Suppressor macrophage (primary cell): ENCODE data around the gene TPX2.

ENCODE experiments used
- DNase-seq, 4 experiments: peaks; one replicate each; pipeline ENCODE4 v3.0.0-alpha.2; 2020 to 2022

The TPX2 gene

DNA sequence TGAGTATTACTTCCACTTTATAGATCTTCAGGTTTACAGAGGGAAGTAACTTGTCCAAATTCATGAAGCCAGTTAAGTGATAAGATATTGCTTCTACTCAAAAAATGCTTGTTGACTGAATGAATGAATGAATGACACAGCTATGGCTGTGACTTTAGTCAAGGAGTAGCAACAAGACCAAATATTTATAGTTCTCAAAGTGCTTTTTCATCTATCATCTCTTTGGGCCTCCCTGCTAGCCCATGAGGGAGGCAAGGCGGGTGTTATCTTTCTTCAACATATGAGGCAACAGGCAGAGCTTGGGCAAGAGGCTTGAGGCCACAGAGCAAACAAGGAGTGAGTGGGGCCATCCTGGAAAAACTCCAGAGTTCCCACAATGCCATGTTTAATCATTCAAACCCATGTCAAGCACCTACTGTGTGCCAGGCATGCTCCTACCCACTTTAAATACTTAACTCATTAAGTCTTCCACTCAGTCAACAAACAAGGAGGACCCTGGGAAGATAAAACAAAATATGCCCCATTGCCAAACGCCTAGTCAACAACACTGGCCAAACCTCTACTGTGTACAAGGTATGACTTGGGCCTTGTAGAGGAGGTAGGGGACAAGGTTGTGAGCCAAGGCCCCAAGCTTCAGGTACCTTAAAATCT is 32.4 kb upstream of the TPX2 start:
- peak in 2 of 4 experiments; percentile 34 to 38 for DNase-seq

DNA sequence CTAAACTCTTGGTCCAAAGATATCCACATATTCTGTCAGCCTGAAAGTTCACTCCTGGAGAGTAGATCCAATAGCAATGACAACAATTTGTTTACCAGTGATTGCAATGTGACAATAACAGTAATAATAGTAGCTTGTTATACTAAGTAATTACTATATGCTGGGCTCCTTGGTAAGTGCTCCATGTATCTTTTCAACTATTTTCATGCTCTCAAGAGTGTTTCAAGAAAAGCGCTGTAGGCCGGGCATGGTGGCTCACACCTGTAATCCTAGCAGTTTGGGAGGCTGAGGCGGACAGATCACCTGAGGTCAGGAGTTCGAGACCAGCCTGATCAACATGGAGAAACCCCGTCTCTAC is 31.9 kb upstream of the TPX2 start:
- DNase-seq: no peak

DNA sequence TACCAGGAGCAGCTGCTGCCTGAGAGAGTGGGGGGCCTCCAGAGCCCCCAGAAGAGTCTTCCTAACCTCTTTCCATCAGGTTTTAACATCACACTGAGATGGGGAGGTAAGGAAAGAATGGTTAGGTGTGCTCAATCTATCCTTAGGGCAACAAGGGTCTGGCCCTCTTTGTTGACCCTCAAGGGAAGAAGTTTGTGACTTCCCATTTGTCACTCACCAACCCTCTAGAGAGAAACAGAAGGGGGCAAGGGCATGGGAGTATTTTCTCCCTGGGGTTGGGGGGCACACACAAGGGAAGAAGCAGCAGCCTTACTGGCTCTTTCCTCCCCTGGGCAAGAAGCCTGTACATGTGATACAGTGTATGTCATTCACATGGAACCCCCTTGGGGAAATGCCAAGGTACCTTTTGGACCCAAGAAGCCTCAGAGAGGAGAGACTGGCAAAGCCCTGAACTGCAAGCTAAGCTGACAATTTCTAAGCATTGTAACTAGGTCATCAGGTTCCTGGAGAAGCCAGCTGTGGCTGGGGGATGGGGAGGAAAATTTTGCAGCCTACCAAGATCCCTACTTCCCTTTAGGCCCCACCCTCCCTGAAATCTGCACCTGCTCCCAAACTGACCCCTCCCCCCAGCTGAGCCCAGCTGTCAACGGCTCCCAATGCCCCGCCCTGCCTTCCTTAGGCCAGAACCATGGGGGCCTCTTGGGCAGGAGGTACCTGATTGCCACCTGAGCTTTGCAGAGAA is 30.9 kb upstream of the TPX2 start:
- DNase-seq: peak in 2 of 4 experiments; percentile 51

DNA sequence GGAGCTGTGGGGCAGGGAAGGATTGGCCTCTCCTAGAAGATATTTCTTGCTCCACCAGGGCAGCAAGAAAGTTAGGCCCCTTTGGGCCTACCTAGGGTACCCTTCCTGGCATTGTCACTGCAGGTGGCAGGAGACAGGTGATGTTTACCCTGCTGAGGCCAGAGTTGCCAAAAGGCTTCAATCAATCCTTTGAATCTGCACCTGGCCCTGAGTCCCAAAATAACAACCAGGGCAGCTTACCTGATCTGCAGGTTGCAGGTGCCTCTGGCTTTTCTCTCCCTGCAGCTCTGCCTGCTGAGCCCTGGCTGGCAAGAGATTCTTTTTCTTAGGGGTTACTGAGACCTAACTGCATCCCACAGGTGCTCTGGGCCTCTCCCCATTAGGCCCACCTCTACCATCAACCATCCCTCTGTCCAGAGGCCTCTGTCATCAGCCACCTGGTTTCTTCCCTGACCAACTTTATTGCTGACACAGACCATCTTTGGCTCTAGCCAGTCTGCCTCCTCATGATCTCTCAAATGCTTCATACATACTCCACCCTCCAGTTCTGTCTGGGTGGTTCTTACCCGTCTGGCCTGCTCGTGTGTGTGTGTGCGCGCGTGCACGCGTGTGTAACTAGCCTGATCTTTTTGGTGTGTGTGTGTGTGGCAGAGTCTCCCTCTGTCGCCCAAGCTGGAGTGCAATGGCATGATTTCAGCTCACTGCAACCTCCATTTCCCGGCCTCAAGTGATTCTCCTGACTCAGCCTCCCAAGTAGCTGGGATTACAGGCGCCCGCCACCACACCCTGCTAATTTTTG is 30.2 kb upstream of the TPX2 start:
- no peak for DNase-seq

DNA sequence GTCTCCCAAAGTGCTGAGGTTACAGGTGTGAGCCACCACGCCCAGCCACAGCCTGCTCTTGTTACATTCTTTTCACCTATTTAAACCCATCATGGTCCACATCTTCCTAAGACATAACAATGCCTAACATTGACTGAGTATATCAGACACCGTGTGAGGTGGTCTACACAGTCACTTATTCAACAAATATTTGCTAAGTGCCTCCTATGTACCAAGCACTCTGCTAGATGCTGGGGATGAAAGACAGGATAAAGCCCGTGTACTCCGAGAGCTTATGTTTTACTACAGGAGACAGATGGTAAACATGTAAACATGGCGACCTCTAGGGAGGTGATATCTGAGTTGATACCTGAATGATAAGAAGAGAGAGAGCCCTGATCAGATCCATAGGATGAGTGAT is 29.2 kb upstream of the TPX2 start:
- DNase-seq: no peak

DNA sequence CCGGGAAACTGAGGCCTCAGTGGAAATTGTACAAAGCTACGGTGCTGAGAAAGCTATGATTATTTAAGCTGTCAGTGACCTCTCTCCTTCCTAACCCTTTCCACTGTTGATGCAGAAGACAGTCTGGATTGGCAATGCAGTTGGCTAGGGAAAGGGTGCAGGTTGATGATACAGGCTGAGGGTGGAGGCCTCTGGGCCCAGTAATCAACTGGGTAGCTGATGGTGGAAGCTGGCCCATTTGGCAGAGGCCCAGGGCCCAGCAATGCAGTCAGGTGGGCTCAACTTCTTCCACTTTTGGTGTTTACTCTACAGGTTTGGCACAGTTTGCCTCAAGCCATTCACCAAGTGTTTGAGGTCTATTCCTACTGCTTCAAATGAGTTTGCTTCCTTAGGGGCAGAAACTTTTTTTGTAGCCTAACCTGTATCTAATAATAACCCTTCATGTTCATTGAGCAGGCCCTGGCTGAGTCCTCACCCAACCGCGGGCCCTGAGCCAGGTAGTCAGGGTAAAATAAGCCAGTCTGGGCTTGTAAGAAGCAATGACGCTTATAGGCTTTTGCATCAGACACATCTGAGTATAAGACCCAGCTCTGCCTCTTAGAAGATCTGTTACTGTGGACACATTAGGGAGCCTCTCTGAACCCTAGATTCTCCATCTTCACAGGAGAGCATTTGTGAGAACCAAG is 28.5 kb upstream of the TPX2 start:
- no peak for DNase-seq

DNA sequence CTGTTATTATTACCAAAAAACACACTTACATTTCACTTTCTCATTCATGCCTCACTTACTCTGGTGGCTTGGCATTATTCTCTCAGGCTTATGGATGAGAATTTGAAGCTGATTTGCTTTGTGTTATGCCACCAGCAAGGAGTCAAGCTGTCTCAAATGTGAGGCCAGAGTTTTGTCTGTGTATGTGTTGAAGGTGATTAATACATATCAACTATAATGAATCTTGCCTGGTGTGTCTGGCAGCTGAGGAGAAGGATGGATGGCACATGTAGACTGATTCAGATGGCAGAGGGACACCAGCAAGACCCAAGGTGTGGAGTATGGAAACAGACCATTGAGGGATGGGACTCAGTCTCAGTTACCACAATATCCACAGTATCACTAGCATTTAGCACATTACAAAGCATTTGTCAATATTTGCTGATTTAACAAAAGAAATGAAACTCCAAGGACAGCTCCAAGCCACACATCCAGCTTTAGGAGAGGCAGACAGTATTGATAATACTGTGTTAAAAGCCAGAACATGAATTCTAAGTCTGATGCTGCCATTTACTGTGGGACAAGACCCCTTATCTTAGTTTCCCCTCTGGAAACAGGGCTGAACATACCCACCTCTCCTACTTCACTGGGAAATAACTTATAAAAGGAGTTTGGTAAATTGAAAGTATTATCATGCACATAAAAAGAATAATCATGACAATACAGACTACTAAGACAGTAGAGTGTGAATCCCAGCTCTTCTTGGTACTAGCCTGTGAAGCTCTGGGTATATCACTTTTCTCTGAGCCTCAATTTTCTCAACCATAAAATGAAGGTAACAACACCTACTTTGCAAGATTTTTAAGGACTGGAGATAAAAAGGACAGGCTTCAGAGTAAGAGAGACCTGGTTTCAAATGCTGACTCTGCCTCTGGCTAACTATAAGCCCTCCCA is 27.6 kb upstream of the TPX2 start:
- no peak for DNase-seq

DNA sequence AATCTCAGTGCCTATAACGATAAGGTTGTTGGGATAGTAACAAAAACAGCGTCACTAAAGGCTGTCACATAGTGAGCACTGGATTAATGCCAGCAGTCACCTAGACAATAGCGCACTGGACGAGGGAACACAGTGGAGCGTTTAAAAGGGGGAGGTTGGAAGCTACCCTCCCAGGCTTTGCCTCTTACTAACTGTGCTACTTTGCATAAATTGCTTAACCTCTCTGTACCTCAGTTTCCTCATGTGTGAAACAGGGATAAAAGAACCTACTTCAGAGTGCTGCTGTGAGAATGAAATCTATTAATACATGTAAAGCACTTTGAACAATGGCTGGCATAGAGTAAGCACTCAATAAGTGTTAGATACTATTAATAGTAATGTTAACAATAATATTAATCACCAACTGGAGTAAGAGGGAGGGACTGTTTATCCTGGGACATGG is 27.0 kb upstream of the TPX2 start:
- DNase-seq: no peak

DNA sequence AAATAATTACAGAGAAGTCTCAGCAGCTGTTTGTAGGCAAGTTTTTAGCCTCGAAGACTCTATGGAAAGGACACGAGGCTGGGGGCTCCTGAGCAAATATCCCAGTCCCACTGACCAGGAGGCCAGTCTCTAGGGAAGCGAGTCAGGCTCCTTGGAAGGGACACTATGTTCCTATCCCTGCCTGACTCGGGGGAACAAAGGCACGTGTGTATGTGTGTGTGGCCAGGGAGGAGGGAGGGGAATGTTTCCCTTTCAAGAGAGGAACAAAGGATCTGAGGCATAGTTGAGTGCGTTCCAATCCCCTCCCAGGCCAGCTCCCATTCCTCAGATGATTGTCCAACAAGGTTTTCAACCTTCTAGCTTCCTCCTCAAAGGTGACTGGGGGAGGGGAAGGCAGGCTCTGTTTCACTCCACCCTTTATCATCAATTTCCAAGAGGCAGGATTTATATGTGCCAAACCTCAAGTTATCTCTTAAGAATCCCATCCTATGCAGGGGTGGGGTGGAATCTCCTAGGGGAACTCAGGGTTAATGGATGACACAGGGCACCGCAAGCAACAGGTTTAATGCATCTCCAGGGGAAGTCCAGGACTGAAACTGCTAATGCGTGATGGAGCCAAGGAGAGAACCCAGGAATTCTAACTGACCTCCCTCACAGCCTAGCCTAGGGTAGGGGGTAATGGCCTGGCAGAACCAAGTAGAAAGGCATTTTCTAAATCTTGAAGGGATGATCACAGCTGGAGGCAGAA is 26.4 kb upstream of the TPX2 start:
- DNase-seq: peak in 3 of 4 experiments; percentile 25 to 37 (median 33)

DNA sequence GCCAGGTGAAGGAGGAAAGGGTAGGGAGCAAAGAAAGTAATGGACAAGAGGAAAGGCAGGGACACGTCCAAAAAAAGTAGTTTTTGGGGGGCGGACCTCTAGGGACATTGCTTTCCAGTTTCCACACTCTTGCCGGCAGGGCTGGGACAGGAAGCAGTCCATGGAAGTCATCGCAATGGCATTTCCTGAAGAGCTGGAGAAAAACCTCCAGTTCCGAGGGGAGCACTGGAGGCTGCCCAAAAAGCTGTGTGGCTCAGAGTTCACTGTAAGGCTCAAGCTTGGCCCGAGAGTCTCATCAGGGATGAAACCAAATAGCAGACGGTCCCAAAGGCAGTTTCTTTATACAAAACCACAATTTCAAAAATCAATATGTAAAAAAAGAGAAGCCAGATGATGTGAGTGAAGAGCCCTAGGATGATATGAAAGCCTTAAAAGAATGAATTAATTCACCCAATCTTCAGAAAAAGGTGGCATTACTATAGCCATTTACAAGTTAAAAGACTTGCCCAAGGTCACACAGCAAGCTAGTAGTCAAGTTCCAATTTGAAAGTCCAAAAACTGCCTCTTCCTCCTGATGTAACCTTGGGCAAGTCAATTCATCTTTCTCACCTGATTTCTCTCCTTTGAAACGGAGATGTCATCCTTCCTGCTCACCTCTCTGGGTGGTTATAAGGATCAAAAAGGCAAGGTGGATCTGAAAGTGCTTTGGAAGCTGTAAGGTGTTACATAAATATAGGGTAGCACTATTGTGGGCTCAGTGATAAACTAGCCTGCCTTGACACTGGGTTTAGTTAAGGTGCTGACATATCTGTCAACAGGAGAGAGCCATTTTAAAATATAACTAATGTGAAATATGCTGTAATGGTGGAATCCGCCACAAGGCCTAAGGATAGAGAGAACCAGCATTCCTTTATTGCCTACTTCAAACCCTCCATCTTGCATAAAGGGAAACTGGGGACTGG is 25.5 kb upstream of the TPX2 start:
- DNase-seq: no peak

DNA sequence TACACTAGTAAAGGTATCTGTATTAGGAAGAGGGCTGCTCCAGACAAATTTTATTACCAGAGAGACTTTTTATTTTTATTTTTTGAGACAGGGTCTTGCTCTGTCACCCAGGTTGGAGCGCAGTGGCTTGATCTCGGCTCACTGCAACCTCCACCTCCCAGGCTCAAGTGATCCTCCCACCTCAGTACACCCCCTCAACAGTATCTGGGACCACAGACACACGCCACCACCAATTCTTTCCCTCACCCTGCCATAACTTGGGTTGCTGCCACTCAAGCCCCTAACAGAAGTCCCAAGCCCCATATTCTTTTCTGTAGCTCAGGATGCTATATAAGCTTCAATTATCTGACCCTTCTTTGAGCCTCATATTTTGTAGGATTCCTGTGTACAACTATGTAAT is 23.3 kb upstream of the TPX2 start:
- DNase-seq: no peak

DNA sequence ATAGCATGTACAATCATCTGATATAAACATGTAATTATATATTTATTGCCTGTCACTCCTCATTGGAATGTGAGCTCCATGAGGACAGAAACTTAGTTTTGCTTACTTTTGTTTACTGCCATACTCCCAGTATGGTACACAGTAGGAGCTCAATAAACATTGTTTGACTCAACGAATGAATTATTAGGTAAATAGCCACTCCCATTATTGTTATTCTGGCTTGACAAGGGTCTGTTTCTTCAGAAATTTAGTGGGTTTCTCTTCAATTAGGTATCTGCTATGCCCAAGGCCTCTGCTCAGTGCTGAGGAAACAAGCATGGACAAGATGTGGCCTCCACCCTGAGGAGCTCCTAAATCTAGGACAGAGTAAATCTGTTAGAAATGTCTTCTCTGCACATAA is 22.7 kb upstream of the TPX2 start:
- no peak for DNase-seq

DNA sequence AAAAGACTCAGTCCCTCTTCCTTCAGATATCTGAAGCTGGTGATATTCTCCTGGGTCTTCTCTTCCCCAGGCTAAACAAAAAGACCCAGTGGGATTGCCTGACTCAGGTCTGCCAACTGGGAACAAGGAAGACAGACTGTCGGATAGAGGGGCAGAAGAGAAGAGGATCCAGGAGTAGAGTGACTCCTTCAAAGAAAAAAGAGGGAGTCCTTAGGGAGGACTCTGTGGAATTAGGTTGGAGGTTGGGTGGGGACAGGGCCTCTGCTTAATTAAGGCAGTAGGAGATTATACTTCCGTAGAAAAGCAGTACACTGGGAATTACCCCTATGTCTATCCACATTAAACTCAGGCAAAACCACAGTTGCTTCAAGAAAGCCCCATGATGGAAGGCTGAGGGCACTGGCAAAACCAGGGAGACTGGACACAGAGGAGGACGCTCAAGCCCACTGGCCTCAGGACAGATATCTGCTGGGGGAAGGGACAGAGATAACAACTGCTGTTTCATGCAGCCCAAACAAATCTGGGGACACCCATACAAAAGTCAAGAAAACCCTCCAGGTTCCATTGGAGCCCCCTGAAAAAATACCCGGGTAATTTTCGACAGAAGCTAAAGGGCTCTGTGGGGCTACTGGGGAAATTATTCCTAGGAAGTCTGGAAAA is 22.1 kb upstream of the TPX2 start:
- DNase-seq: no peak

DNA sequence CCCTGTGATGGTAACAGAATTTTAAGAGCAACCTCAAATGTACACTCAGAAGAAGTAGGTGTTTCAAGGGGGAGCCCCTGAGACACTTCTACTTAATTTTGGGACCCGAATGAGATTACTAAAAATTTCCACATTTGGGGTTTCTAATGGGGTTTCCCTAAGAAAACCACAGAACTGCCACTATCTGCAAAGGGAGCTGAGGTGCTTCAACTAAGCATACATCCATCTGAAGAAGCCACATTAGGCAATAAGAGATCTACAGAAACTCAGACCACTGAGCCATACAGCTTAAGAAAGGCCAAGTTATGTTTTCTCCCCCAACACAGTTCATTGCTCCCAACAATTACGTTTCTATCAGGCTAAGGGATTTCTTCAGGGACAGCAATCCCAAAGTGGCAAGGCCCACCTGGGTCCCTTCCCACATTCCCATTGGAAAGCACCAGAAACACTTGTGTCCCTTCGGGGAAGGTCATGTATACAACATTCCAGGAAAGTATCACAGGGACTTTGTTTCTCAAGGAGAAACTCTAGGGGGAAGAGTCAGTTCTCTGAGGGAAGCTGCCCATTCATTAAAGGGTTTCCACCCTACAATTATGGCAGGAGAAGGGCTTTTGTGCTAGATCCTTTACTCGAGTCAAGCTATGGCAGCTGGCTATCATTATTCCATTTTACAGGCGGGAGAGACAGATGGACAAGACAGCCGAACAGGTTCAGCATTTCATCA is 21.4 kb upstream of the TPX2 start:
- DNase-seq: no peak

DNA sequence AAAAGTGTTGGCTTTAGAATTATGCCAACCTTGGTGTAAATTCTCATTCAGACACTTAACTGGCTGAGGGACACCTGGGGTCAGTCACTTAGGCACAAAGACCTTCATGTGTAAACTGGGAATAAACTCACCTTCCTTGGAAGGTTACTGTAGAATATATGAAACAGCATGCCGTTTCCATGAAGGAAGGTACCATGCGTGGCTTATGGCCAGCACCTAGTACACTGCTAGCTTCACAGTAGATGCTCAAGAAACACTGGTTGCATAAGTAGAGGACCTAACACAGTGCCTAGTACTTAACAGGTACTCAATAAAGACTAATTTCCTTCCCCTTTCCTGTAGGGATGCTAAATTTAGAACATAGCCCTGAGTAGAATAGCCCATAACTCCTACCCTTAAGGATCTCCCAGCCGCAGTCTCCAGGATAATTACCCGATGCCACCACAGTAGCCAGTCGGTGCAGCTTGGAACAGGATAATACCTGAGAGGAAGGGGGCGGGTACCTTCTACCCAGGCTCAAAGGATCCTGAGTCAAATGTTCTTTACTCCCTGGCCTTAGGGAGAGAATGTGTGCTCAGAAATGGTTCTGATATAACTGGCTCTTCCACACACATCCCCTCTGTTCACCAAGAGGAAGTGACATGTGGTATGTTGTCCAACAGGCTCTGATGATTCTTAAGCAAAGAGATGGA is 20.0 kb upstream of the TPX2 start:
- peak in 1 of 4 experiments; percentile 41 for DNase-seq

DNA sequence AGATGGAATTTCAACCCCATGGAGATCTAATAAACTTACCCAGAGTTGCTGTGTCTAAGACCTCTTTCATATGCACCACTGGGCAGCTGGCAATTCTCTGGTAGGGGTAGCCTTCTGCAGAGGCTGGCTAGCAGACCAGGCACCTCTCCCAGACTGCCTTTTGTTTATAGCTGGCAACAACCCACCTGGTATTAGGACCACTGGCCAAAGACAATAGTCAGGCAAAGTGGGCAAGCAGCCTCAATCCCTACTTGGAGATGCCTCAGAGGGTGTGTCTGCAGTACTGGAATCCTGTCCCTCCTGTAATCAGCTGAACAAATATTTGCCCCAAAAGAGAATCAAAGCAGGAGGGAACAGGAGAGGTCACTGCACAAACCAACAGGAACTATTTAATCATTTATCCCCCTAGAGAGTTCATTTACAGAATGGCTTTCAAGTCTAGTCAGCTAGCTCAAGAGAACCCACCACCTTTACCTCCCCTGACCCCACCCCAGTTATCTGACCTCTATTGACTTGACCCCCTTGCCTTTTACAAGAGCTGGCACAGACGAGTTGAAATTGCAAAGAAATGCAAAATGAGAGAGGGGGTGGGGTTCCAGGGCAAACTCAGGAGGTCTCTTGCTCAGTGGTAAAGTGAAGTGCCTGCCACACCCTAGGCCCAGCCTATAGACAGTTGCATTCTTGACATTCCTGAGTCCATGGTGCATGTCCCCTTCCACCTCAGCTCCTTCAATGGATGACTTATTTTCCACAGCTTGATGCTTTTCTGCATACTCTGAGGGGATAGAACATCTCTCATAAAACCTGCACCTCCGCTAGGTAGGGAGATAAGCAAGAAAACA is 19.2 kb upstream of the TPX2 start:
- DNase-seq: no peak
